GM19025 (cell line): ENCODE measurements around the gene GTSF1L.

Source experiments
- ATAC-seq: cut with Tn5 transposase; IDR thresholded peaks from one replicate; pipeline ENCODE4 v1.9.1; 2021; ENCODE audit warnings: mild to moderate bottlenecking, low read depth, moderate library complexity; ENCODE audit not compliant: unreplicated experiment

The GTSF1L gene

GRCh38 chr20:43676368-43676767 lies 50.4 kb downstream of the GTSF1L start:
- ATAC-seq = no peak
